Type B pancreatic cell (in vitro differentiated cells): ENCODE data around the gene ZDHHC9. TPM values are rescaled to one million over a fixed set of nuclear protein-coding genes. Genes with fewer than 3 reads are reported as not detected.

ENCODE experiments used
- DNase-seq: peaks from one replicate; pipeline ENCODE4 v3.0.0; 2021; ENCODE audit warnings: mixed read lengths; ENCODE audit not compliant: unreplicated experiment; ENCODE audit errors: extremely low spot score
- H3K27ac Mint-ChIP-seq: 2 replicates; pipeline ENCODE4 v1.8.0; 2021; ENCODE audit warnings: mild to moderate bottlenecking, mixed read lengths
- H3K27me3 Mint-ChIP-seq: 2 replicates; pipeline ENCODE4 v1.8.0; 2021; ENCODE audit warnings: mixed read lengths
- H3K36me3 Mint-ChIP-seq: 2 replicates; pipeline ENCODE4 v1.8.0; 2021; ENCODE audit warnings: mixed read lengths
- H3K4me1 Mint-ChIP-seq: one replicate; pipeline ENCODE4 v1.8.0; 2021; ENCODE audit warnings: mixed read lengths; ENCODE audit not compliant: unreplicated experiment
- H3K4me3 Mint-ChIP-seq: 2 replicates; pipeline ENCODE4 v1.8.0; 2021; ENCODE audit warnings: mild to moderate bottlenecking, mixed read lengths
- H3K9me3 Mint-ChIP-seq: 2 replicates; pipeline ENCODE4 v1.8.0; 2021; ENCODE audit warnings: mixed read lengths
- total RNA-seq: library from RNA; stranded (reverse); gene quantifications from 2 replicates; pipeline ENCODE4 v1.2.1, GENCODE V29; 2021; ENCODE audit warnings: low replicate concordance
- TF ChIP-seq, protein P1 (sequence below): fragments of 200-600 bp; sonication (generic); conservative IDR thresholded peaks from 2 replicates; pipeline ENCODE4 v1.5.0; 2021; ENCODE audit warnings: antibody characterized with exemption, mild to moderate bottlenecking

Gene ZDHHC9
- total RNA-seq, 1 donor from 2014 or later: 35.3 TPM

GRCh38 chrX:129798888-129799287 lies 44.8 kb downstream of the ZDHHC9 start:
- no peaks in the 10 kb centered on the region for H3K27me3 Mint-ChIP-seq
- H3K9me3 Mint-ChIP-seq: no peaks in the 10 kb centered on the region
- no peak for DNase-seq
- no peak overlapping the region for H3K27ac Mint-ChIP-seq
- no peak overlapping the region for H3K4me3 Mint-ChIP-seq
- TF ChIP-seq, protein P1, sequence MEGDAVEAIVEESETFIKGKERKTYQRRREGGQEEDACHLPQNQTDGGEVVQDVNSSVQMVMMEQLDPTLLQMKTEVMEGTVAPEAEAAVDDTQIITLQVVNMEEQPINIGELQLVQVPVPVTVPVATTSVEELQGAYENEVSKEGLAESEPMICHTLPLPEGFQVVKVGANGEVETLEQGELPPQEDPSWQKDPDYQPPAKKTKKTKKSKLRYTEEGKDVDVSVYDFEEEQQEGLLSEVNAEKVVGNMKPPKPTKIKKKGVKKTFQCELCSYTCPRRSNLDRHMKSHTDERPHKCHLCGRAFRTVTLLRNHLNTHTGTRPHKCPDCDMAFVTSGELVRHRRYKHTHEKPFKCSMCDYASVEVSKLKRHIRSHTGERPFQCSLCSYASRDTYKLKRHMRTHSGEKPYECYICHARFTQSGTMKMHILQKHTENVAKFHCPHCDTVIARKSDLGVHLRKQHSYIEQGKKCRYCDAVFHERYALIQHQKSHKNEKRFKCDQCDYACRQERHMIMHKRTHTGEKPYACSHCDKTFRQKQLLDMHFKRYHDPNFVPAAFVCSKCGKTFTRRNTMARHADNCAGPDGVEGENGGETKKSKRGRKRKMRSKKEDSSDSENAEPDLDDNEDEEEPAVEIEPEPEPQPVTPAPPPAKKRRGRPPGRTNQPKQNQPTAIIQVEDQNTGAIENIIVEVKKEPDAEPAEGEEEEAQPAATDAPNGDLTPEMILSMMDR: no peak
- peaks cover 6% of the 10 kb centered on the region for H3K36me3 Mint-ChIP-seq
- H3K4me1 Mint-ChIP-seq: peaks cover 8% of the 10 kb centered on the region

DNA sequence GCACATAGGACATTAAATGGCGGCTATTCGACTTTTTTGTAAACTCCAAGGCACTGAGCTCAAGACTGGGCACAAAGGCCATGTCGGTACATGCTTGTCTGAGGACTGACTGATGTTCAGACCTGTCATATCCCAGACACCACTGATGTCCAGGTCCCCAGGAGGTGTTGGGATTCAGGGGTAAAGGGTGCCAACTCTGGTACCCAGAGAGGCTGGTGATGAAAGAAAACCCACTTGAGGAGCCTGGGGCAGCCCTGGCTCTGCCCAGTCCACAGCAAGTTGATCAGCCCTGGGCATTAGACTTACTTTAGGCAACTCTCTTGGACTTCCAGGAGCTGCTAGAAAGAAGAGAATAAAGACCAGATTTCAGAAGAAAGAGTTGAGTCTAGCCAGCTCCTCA lies 45.2 kb downstream of the ZDHHC9 start:
- peaks cover 3% of the 10 kb centered on the region for H3K36me3 Mint-ChIP-seq
- TF ChIP-seq, protein P1: no peak

DNA sequence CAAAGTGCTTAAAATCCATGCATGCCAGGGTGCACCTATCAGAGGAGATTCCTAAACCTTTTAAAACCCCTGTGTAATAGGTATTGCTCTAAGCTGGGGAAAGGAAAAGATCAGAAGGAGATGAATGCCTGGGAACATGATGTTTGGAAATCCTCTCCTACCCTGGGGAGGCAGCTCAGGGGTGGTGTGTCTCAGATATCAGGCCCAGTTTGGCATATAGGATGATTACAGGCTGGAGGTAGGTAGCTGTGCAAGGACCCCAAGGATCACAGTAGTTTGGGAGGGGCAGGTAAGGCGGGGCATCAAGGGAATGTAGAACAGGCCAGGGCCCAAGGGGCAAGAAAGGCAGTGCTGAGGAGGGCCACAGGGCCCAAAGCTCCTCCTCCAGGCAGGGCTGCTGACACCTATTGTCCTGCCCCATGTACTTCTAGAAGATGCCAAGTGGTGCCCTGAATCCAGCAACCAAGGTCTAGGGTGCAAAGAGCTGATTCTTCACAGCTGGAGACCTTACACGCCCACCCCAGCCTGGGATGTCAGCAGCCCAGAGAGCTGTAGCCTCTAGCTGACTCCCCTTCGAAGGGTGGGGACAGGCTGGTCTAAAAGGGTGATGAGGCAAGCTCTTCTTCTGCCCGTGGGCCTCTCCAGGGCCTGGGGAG lies 46.3 kb downstream of the ZDHHC9 start:
- Mint-ChIP-seq H3K27me3 (no peaks in the 10 kb centered on the region), H3K4me1 (no peaks in the 10 kb centered on the region), H3K27ac (no peak overlapping the region)

More for the DNA sequence above, 45.2 kb downstream of the ZDHHC9 start:
- Mint-ChIP-seq H3K27ac (no peak overlapping the region), H3K4me1 (peaks cover 5% of the 10 kb centered on the region), H3K4me3 (no peak overlapping the region), H3K27me3 (no peaks in the 10 kb centered on the region), H3K9me3 (no peaks in the 10 kb centered on the region)
- no peak for DNase-seq

GRCh38 chrX:129795584-129795983 lies 48.1 kb downstream of the ZDHHC9 start:
- TF ChIP-seq, protein P1: no peak
- no peak overlapping the region for H3K27ac Mint-ChIP-seq
- H3K27me3 Mint-ChIP-seq: no peaks in the 10 kb centered on the region
- no peaks in the 10 kb centered on the region for H3K9me3 Mint-ChIP-seq
- H3K4me3 Mint-ChIP-seq: no peak overlapping the region
- no peak for DNase-seq
- peaks cover 3% of the 10 kb centered on the region for H3K36me3 Mint-ChIP-seq
- H3K4me1 Mint-ChIP-seq: no peaks in the 10 kb centered on the region

More for the DNA sequence above, 46.3 kb downstream of the ZDHHC9 start:
- peaks cover 3% of the 10 kb centered on the region for H3K36me3 Mint-ChIP-seq
- no peaks in the 10 kb centered on the region for H3K9me3 Mint-ChIP-seq
- TF ChIP-seq, protein P1: no peak
- no peak overlapping the region for H3K4me3 Mint-ChIP-seq
- peak; percentile 40 for DNase-seq

DNA sequence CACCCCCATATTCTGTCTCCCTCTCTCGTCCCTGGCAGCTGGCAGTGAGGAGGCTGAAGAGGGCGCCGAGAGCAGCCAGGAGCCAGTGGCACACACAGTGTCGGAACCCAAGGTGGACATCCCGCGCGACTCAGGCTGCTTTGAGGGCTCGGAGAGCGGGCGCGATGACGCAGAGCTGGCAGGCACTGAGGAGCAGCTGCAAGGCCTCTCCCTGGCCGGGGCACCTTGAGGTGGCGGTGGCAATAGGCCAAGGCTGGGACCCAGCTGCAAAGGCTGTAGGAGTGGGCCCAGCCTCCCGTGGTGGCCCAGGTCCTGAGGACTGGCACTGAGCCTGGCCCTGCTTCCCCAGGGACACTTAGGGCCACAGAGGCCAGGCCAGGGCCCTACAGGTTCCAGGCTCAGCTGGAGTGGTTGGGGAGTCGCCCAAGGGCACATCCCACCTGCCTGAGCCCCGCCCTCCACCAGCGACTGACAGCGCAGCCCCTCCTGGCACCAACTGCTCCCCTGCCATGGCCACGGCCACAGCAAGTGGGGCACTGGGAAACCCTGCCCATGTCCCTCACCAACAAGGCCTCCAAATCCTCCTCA lies 50.0 kb downstream of the ZDHHC9 start:
- no peaks in the 10 kb centered on the region for H3K4me1 Mint-ChIP-seq

More for the DNA sequence above, 50.0 kb downstream of the ZDHHC9 start:
- Mint-ChIP-seq H3K36me3 (peaks cover 3% of the 10 kb centered on the region), H3K27me3 (no peaks in the 10 kb centered on the region), H3K27ac (no peak overlapping the region), H3K9me3 (no peaks in the 10 kb centered on the region), H3K4me3 (no peak overlapping the region)
- TF ChIP-seq, protein P1: no peak
- no peak for DNase-seq
